ENCODE results near the gene CEL. TPM values are rescaled to one million over a fixed set of nuclear protein-coding genes. Genes with fewer than 3 reads are reported as not detected.
"Not testable (repeated sequence)": the region's sequence is repeated elsewhere in the genome, so short reads cannot be mapped to it uniquely, and the experiment has no call there.

Gene CEL
- total RNA-seq, 6 donors from 2014 or later: 0.15 to 9.4 (median 1.1) TPM; not detected in 1

DNA sequence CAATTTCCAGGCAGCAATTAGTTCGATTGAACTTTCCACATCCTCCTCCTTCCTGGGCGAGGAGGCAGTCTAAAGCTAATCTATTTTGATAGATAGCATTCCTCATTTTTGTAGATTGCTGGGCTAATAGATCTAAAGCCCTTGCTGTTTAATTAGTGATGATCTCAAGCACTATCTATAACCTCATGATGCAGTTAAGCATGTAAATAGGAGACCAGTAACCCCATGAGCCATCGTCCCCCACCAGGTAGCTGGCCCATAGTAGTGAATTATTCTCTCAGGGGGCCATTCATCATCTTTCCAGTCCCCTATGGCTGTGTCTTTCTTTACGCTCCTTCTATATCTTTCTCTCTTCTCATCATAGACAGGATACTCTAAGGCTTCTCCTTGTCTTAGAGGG is 14.9 kb downstream of the CEL start:
- ATAC-seq (ENCODE audit: low FRiP score in 2 of 2) (no peak), DNase-seq (no peak)
- Histone ChIP-seq H3K4me1 (no peaks in the 10 kb centered on the region), H3K9me3 (no peaks in the 10 kb centered on the region), H3K4me3 (no peak overlapping the region), H3K36me3 (no peaks in the 10 kb centered on the region), H3K27me3 (no peaks in the 10 kb centered on the region), H3K27ac (no peak overlapping the region)
- TF ChIP-seq POLR2A (IDR thresholded peaks at IDR 0.05): no peak
- no peak for TF ChIP-seq EP300 (IDR thresholded peaks at IDR 0.05)
- TF ChIP-seq, protein P1, sequence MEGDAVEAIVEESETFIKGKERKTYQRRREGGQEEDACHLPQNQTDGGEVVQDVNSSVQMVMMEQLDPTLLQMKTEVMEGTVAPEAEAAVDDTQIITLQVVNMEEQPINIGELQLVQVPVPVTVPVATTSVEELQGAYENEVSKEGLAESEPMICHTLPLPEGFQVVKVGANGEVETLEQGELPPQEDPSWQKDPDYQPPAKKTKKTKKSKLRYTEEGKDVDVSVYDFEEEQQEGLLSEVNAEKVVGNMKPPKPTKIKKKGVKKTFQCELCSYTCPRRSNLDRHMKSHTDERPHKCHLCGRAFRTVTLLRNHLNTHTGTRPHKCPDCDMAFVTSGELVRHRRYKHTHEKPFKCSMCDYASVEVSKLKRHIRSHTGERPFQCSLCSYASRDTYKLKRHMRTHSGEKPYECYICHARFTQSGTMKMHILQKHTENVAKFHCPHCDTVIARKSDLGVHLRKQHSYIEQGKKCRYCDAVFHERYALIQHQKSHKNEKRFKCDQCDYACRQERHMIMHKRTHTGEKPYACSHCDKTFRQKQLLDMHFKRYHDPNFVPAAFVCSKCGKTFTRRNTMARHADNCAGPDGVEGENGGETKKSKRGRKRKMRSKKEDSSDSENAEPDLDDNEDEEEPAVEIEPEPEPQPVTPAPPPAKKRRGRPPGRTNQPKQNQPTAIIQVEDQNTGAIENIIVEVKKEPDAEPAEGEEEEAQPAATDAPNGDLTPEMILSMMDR (IDR thresholded peaks at IDR 0.05): no peak
- no peak for TF ChIP-seq POLR2AphosphoS5 (IDR thresholded peaks at IDR 0.05)
- 91 to 92% methylated on average over 4 of the region's 4 CpGs for WGBS, 2 donors

DNA sequence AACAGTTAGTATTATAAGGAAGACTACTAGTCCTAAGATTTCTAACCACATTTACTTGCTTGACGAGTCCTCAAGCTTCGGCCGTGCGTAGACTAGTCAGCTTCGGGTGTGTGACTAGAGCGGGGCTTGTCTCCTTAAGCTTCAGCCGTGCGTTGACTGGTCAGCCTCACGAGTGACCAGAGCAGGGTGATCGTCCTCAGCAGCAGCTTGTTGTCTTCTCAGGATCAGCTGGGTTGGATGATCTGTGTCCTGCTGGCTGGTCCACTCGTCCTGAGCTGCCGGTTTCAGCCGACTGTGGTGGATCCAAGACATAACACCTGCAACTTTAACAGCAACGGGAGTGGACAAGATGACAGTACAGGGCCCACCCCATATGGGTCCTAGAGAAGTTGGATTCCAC is 16.7 kb downstream of the CEL start:
- DNase-seq: no peak

DNA sequence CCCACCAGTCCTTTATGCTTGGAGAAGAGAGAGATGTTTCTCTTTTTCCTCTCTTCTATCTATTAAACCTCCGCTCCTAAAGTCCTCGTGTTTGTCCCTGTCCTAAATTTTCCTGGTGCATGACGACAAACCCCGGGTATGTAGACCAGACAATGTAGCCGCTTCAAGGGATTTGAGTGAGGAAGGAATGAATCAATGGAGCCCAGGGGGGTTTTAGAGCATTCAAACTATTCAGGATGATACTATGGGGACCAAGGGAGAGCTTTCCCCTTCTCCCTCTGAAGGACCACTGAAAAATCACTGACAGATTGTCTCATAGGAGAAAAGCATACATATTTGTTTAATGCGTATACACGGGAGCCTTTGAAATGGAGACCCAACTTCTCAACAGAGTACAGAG is 18.4 kb downstream of the CEL start:
- no peak overlapping the region for H3K4me3 ChIP-seq
- H3K9me3 ChIP-seq: no peaks in the 10 kb centered on the region
- DNase-seq (no peak), ATAC-seq (ENCODE audit: low FRiP score in 2 of 2) (no peak)
- H3K27me3 ChIP-seq: no peaks in the 10 kb centered on the region
- TF ChIP-seq EP300 (IDR thresholded peaks at IDR 0.05) (no peak), POLR2AphosphoS5 (IDR thresholded peaks at IDR 0.05) (no peak), POLR2A (IDR thresholded peaks at IDR 0.05) (no peak)
- TF ChIP-seq, protein P1 (IDR thresholded peaks at IDR 0.05): no peak
- no peak overlapping the region for H3K27ac ChIP-seq
- no peaks in the 10 kb centered on the region for H3K36me3 ChIP-seq
- 71 to 86% methylated on average over 7 of the region's 7 CpGs for WGBS, 2 donors
- H3K4me1 ChIP-seq: no peaks in the 10 kb centered on the region

More for the DNA sequence above, 16.7 kb downstream of the CEL start:
- no peak for ATAC-seq (ENCODE audit: low FRiP score in 2 of 2)
- TF ChIP-seq, protein P1 (IDR thresholded peaks at IDR 0.05): no peak
- no peak for TF ChIP-seq POLR2A (IDR thresholded peaks at IDR 0.05)
- no peak for TF ChIP-seq EP300 (IDR thresholded peaks at IDR 0.05)
- TF ChIP-seq POLR2AphosphoS5 (IDR thresholded peaks at IDR 0.05): no peak
- H3K4me3 ChIP-seq: no peak overlapping the region
- H3K36me3 ChIP-seq: no peaks in the 10 kb centered on the region
- no peaks in the 10 kb centered on the region for H3K4me1 ChIP-seq
- no peak overlapping the region for H3K27ac ChIP-seq
- H3K27me3 ChIP-seq: no peaks in the 10 kb centered on the region
- no peaks in the 10 kb centered on the region for H3K9me3 ChIP-seq
- WGBS, 2 donors: 91 to 96% methylated on average over 7 to 14 of the region's 14 CpGs

DNA sequence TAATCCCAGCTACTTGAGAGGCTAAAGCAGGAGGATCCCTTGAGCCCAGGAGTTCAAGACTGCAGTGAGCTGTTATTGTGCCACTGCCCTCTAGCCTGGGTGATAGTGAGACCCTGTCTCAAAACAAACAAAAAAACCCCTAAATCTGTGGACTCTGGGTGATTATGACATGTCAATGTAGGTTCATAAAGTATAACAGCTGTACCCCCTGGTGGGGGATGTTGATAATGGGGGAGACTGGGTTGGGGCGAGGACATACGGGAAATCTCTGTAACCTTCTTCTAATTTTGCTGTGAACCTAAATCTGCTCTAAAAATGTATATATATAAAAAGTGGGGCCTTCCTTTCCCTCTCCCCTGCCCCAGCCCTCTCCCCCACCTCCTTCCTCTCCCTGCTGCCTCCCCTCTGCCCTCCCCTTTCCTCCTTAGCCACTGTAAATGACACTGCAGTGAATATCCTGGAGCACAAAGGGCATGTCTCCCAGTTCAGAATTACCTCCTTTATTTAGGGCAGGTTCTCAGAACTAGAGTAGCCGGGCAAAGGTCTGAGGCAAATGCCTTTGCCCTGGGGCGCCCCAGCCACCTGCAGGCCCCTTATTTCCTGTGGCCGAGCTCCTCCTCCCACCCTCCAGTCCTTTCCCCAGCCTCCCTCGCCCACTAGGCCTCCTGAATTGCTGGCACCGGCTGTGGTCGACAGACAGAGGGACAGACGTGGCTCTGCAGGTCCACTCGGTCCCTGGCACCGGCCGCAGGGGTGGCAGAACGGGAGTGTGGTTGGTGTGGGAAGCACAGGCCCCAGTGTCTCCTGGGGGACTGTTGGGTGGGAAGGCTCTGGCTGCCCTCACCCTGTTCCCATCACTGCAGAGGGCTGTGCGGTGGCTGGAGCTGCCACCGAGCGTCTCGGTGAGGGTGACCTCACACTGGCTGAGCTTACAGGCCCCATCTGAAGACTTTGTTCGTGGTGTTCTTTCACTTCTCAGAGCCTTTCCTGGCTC is 19.3 kb downstream of the CEL start:
- H3K4me1 ChIP-seq; H3K9me3 ChIP-seq; DNase-seq; H3K27ac ChIP-seq; ATAC-seq (ENCODE audit: low FRiP score in 2 of 2); H3K4me3 ChIP-seq; H3K27me3 ChIP-seq; H3K36me3 ChIP-seq: not testable (repeated sequence)
- 68 to 85% methylated on average over 7 to 13 of the region's 18 CpGs for WGBS, 2 donors

DNA sequence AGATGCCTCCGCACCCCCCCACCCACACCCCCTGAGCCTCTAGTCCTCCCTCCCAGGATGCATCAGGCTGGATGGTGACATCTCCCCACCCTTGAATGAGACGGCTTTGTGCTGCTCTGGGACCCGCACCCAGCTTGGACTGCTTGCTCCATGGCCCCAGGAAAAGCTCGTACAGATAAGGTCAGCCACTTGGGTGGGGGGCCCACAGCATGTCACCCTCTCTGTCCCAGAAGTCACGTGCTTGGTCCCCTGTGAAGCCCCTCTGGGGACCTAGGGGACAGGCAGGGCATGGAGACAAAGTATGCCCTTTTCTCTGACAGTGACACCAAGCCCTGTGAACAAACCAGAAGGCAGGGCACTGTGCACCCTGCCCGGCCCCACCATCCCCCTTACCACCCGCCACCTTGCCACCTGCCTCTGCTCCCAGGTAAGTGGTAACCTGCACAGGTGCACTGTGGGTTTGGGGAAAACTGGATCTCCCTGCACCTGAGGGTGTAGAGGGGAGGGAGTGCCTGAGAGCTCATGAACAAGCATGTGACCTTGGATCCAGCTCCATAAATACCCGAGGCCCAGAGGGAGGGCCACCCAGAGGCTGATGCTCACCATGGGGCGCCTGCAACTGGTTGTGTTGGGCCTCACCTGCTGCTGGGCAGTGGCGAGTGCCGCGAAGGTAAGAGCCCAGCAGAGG is 20.3 kb downstream of the CEL start:
- not testable (repeated sequence) for H3K36me3 ChIP-seq; H3K9me3 ChIP-seq; H3K4me3 ChIP-seq; ATAC-seq (ENCODE audit: low FRiP score in 2 of 2); H3K27ac ChIP-seq; H3K27me3 ChIP-seq; H3K4me1 ChIP-seq; DNase-seq
- WGBS, 2 donors: 83 to 88% methylated on average over 4 to 10 of the region's 12 CpGs

DNA sequence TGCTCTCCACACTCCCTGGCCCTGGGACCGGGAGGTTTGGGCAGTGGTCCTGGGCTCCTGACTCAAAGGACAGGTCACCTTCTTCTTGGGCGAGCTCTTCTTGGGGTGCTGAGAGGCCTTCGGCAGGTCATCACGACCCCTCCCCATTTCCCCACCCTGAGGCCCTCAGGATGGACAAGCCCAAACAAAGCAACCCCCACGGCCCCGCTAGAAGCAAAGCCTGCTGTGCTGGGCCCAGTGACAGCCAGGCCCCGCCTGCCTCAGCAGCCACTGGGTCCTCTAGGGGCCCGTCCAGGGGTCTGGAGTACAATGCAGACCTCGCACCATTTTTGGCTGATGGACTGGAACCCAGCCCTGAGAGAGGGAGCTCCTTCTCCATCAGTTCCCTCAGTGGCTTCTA is 21.9 kb downstream of the CEL start:
- not testable (repeated sequence) for DNase-seq; ATAC-seq (ENCODE audit: low FRiP score in 2 of 2); H3K4me1 ChIP-seq; H3K4me3 ChIP-seq; H3K27ac ChIP-seq; H3K9me3 ChIP-seq; H3K27me3 ChIP-seq; H3K36me3 ChIP-seq
- WGBS, 2 donors: 74% methylated on average over 6 of the region's 9 CpGs; no CpG with 5 or more reads in 1 of the 2 donors

DNA sequence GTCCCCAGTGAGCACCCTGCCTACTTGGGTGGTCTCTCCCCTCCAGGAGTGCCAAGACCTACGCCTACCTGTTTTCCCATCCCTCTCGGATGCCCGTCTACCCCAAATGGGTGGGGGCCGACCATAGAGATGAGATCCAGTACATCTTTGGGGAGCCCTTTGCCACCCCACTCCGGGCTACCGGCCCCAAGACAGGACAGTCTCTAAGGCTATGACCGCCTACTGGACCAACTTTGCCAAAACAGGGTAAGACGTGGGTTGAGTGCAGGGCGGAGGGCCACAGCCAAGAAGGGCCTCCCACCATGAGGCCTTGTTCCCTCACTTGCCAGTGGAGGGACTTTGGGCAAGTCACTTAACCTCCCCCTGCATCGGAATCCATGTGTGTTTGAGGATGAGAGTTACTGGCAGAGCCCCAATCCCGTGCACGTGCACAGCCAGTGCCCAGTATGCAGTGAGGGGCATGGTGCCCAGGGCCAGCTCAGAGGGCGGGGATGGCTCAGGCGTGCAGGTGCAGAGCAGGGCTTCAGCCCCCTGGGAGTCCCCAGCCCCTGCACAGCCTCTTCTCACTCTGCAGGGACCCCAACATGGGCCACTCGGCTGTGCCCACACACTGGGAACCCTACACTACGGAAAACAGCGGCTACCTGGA is 24.6 kb downstream of the CEL start:
- not testable (repeated sequence) for H3K27me3 ChIP-seq; H3K4me1 ChIP-seq; H3K9me3 ChIP-seq; H3K27ac ChIP-seq; ATAC-seq (ENCODE audit: low FRiP score in 2 of 2); H3K36me3 ChIP-seq; H3K4me3 ChIP-seq
- peak in 1 of 2 donors; percentile 50 for DNase-seq
- WGBS, 2 donors: 85 to 100% methylated on average over 2 to 14 of the region's 17 CpGs
